ENCODE measurements around the gene NAGPA. TPM values are rescaled to one million over a fixed set of nuclear protein-coding genes. Genes with fewer than 3 reads are reported as not detected.

NAGPA gene
- total RNA-seq, 1 donor from 2014 or later = 6.6 TPM

DNA sequence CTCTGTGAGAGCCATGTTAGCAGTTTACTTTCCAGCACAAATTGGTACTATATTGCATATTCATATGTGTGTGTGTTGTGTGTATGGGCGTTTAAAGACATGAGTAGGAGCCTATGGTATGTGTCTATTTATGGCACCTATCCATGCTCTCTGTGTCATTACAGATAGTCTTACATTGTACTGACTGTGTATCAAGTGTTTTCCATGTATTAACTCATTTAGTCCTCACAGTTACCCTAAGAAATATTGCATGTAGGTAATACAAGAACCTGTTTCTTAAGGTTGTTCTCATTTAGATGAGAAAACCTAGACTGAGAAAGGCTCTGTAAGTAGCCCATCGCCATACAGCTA is 39.5 kb upstream of the NAGPA start:
- Histone ChIP-seq H3K4me3 (no peak overlapping the region), H3K36me3 (peaks cover 36% of the 10 kb centered on the region), H3K27ac (replicated peaks) (no peak overlapping the region), H3K9me3 (replicated peaks) (no peaks in the 10 kb centered on the region), H3K27me3 (ENCODE audit: low read depth) (no peaks in the 10 kb centered on the region), H3K4me1 (peaks cover 22% of the 10 kb centered on the region)
- no peak for TF ChIP-seq CTCF (IDR thresholded peaks at IDR 0.05; ENCODE audit: borderline replicate concordance)
- intact Hi-C loops (cut with micrococcal nuclease) = no loop called here
- DNase-seq = no peak

DNA sequence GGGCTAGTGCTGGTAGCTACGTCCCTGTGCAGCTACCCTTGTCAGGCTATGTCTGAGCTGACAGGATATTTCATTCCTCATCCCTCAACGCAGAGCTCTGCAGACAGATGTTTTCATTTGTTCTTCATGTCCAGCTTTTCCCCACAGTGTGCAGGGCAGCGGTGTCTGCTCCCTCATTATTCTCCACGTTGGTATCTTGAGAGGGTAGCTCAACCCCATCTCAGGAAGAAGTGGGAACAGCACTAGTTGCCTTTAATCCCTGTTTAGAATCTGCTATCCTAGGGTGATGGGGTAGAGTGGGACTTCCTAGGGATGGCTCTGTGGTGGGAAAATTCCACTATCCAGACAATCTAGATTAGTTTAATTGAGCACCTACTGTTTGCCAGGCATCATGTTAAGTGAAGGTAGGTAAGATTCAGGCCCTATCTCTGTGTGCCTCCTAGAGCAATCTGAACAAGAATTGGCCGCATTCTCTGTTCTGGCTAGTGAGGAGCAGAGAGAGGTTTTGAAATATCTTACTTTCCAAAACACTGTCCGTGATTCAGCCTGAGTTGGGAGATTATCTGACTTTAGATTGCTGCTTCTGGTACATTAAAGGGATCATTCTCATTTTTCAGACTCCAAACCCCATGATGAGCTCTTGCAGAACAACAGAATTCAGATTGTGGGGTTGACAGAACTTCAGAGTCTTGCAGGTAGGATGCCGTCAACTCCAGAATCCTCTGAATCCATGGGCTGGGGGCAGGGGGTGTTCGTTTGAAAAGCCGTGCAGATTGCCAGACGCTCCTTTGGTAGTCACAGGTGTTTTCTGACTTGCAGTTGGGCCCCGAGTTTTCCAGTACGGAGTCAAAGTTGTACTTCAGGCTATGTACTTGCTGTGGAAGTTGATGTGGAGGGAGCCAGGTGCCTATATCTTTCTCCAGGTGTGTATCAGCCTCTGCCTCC is 38.9 kb upstream of the NAGPA start:
- peak overlapping the region; percentile 91 for H3K27ac ChIP-seq (replicated peaks)
- no peak for TF ChIP-seq CTCF (IDR thresholded peaks at IDR 0.05; ENCODE audit: borderline replicate concordance)
- peaks cover 30% of the 10 kb centered on the region for H3K36me3 ChIP-seq
- peak overlapping the region; percentile 91 for H3K4me3 ChIP-seq
- H3K27me3 ChIP-seq (ENCODE audit: low read depth) = no peaks in the 10 kb centered on the region
- no peak for DNase-seq
- intact Hi-C loops (cut with micrococcal nuclease) = no loop called here
- H3K9me3 ChIP-seq (replicated peaks) = no peaks in the 10 kb centered on the region
- peaks cover 22% of the 10 kb centered on the region for H3K4me1 ChIP-seq

- peak within 1 kb of the TSS; percentile 91 for H3K4me3 ChIP-seq
- TF ChIP-seq CTCF (IDR thresholded peaks at IDR 0.05; ENCODE audit: borderline replicate concordance) = no peak
- H3K9me3 ChIP-seq (replicated peaks) = no peaks in the 10 kb centered on the region
- DNase-seq = peak; percentile 90
- H3K36me3 ChIP-seq = peaks cover 22% of the 10 kb centered on the region
- H3K27ac ChIP-seq (replicated peaks) = peak within 1 kb of the TSS; percentile 91
- no peaks in the 10 kb centered on the region for H3K27me3 ChIP-seq (ENCODE audit: low read depth)
- intact Hi-C loops (cut with micrococcal nuclease) = no loop called here
- peaks cover 22% of the 10 kb centered on the region for H3K4me1 ChIP-seq
Observed at GRCh38 chr16:5071681-5072333, 38.1 kb upstream of the NAGPA start, which contains the start of gene ALG1. TSS of gene ALG1 (plus strand) at chr16:5071843. CDS start at chr16:5071850, 7 bp downstream.

GRCh38 chr16:5071341-5071680 is 37.6 kb upstream of the NAGPA start:
- H3K4me1 ChIP-seq = peaks cover 22% of the 10 kb centered on the region
- intact Hi-C loops (cut with micrococcal nuclease) = no loop called here
- H3K36me3 ChIP-seq = peaks cover 18% of the 10 kb centered on the region
- no peaks in the 10 kb centered on the region for H3K27me3 ChIP-seq (ENCODE audit: low read depth)
- TF ChIP-seq CTCF (IDR thresholded peaks at IDR 0.05; ENCODE audit: borderline replicate concordance) = no peak
- peak overlapping the region; percentile 91 for H3K27ac ChIP-seq (replicated peaks)
- H3K4me3 ChIP-seq = peak overlapping the region; percentile 91
- DNase-seq = no peak
- H3K9me3 ChIP-seq (replicated peaks) = no peaks in the 10 kb centered on the region

- no peak for DNase-seq
- peak overlapping the region; percentile 91 for H3K27ac ChIP-seq (replicated peaks)
Observed at GRCh38 chr16:5070431-5071186, 36.9 kb upstream of the NAGPA start.

More at GRCh38 chr16:5070431-5071186, 36.9 kb upstream of the NAGPA start:
- Histone ChIP-seq H3K36me3 (peaks cover 11% of the 10 kb centered on the region), H3K9me3 (replicated peaks) (no peaks in the 10 kb centered on the region), H3K27me3 (ENCODE audit: low read depth) (no peaks in the 10 kb centered on the region), H3K4me3 (no peak overlapping the region), H3K4me1 (peaks cover 26% of the 10 kb centered on the region)
- intact Hi-C loops (cut with micrococcal nuclease) = no loop called here
- TF ChIP-seq CTCF (IDR thresholded peaks at IDR 0.05; ENCODE audit: borderline replicate concordance) = no peak
